ENCODE measurements around the gene AMELX.

- TF ChIP-seq CTCF (IDR thresholded peaks at IDR 0.05): no peak
- TF ChIP-seq EP300 (IDR thresholded peaks at IDR 0.05): no peak
- no peak for TF ChIP-seq POLR2A (IDR thresholded peaks at IDR 0.05)
Observed at GRCh38 chrX:11336201-11336600, 43.0 kb downstream of the AMELX start.

Data from suprapubic skin (tissue), 3 donors.